GM10248 (cell line): ENCODE measurements around the gene BEST1.

Source experiments
- CTCF ChIA-PET: fragments of 300-600 bp; sonication (Branson Sonifier 250); formaldehyde crosslinking; extraction: SDS; loops from one replicate; lab custom pipeline; 2021; ENCODE audit warnings: antibody characterized with exemption; lab: Yijun Ruan, JAX
- POLR2A ChIA-PET: fragments of 350-650 bp; sonication (Branson Sonifier 250); formaldehyde crosslinking; extraction: SDS; loops from one replicate; lab custom pipeline; 2020; ENCODE audit warnings: antibody characterized with exemption; lab: Yijun Ruan, JAX
- DNase-seq: peaks from one replicate; pipeline ENCODE4 v3.0.0; 2012; ENCODE audit errors: extremely low spot score
- CTCF ChIP-seq: IDR thresholded peaks from 2 replicates; pipeline ENCODE4 v1.5.1; 2012; ENCODE audit warnings: mild to moderate bottlenecking, low read depth; ENCODE audit errors: extremely low read depth, missing control alignments, control extremely low read depth

The BEST1 gene

DNA sequence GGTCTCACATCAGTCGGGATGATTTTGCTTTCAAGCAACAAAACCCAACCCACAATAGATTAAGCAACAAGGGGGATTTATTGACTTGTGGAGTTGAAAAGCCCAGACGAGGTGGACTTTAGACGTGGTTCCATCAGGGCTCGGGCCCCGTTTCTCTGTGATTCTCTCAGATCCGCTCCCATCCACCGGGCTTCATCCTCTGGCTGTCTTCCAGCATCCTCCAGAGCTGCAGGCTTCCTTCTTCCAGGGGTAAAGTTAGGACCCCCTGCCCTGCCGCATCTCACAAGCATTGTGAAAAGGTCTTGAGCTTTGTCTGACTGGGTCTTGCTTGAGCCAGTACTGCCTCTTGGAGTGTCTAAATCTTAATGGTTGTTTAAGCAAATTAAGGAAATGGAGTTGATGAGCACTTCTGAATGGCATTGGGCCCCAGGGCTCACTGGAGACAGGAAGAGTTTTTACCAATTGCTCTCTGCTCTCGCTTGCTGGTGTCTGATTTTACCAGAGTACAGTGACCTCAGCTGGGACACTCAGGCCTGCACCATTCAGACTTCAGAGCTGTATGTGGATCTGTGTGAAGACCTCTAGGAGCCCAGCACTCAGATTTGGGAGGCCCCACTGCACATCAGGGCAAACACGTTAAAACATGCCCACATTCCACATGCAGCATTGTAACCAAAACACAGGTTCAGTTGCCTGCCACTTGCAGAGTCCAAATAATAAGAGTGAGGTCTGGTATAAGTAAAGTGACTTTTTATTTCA lies 30.8 kb downstream of the BEST1 start:
- DNase-seq: no peak
- no peak for TF ChIP-seq CTCF
- ChIA-PET CTCF (interaction anchor here (1.2 to 4.1 kb wide), 4 partner anchors 8 to 82 kb away, joined by 3 to 15 read pairs (median 4); no protein-coding TSS in a partner anchor), POLR2A (interaction anchor here (0.7 kb wide), 1 partner anchor 17 kb away, joined by 3 read pairs; no protein-coding TSS in a partner anchor)

DNA sequence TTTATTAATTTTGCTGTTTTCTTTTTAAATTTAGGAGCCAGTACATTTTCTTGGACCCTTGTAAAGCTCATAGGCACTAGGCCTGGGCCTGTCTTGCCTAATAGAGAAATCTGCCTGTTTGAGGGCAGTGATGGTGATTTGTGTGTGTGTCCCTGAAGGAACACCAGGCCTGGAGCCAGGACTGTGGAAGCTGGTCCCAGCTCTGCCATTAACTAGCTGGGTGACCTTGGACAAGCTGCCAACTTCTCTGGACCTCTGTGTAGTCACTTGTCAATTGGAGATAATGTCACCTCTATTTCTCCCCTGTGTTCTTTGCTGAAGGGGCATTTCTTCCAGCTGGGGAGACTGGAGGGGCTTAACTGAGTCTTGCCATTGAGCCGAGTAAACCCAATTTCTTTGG lies 33.3 kb downstream of the BEST1 start:
- TF ChIP-seq CTCF: no peak
- CTCF ChIA-PET: interaction anchor here (0.9 to 2.5 kb wide), 5 partner anchors 11 to 537 kb away, joined by 4 to 8 read pairs (median 4); no protein-coding TSS in a partner anchor

GRCh38 chr11:61985869-61986268 lies 35.7 kb downstream of the BEST1 start:
- no peak for DNase-seq

More for the DNA sequence above, 33.3 kb downstream of the BEST1 start:
- POLR2A ChIA-PET: interaction anchor here (1.2 kb wide), 1 partner anchor 16 kb away, joined by 4 read pairs; the partner anchor contains the start of gene FTH1
- no peak for DNase-seq

GRCh38 chr11:61994981-61995380 lies 44.8 kb downstream of the BEST1 start:
- ChIA-PET POLR2A (no interaction called here), CTCF (interaction anchor here (1.2 to 3.0 kb wide), 8 partner anchors 9 to 114 kb away, joined by 4 to 7 read pairs (median 4); no protein-coding TSS in a partner anchor)
- DNase-seq: no peak
- TF ChIP-seq CTCF: no peak

More at GRCh38 chr11:61985869-61986268, 35.7 kb downstream of the BEST1 start:
- no peak for TF ChIP-seq CTCF
- CTCF ChIA-PET: interaction anchor here (1.4 to 4.0 kb wide), 4 partner anchors 10 to 96 kb away, joined by 3 to 16 read pairs (median 9); no protein-coding TSS in a partner anchor
- POLR2A ChIA-PET: no interaction called here

DNA sequence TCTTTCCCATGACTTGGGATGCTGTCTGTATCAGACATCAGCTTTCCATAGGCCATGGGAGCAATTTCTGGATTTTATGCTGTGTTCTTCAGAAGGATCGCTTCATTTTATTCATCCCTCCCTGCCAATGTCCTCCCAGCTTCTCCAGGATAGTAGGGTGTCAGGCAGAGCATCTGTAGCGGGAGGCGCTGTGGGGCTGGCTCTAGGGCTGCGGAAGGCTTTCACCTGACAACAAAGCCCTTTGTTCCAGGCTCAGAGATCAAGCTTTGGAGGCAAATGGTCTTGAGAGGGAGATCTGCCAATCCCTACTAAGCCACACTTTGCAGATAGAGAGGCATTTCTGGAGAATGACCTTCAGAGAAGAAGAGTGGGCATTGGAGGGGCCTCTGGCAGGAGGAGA lies 46.8 kb downstream of the BEST1 start:
- TF ChIP-seq CTCF: no peak
- DNase-seq: no peak
- CTCF ChIA-PET: interaction anchor here (0.8 kb wide), 1 partner anchor 10 kb away, joined by 3 read pairs; no protein-coding TSS in a partner anchor
- POLR2A ChIA-PET: no interaction called here

DNA sequence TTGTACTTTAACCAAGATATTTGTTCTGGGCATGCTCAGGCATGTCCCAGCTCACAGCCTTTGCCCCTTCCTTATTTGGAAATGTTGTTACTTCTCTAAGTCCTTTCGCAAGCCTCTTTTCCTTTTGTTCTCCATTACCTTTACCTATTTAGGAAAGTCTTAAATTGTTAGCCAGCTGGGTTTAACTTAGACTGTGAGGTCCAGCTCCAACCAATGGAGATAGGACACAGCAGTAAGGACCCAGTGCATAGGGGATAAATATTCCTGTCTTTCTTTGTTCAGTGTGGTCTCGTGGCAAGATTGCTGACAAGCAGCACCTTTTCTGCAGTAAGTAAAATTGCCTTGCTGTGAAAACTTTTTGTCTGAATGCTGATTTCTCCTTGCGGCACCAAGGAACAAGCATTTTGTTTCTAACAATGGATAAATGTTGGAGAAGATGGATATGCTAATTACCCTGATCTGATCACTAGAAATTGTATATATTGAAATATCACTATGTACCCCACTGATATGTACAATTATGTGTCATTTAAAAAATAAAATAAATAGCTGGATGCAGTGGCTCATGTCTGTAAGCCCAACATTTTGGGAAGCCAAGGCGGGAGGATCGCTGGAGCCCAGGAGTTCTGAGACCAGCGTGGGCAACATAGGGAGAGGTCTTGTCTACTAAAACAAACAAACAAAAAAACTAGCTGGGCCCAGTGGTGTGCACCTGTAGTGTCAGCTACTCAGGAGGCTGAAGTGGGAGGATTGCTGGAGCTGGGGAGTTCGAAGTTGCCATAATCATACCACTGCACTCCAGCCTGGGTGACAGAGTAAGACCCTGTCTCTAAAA lies 49.2 kb downstream of the BEST1 start:
- CTCF ChIA-PET: interaction anchor here (0.7 to 1.5 kb wide), 3 partner anchors 12 to 101 kb away, joined by 3 read pairs; no protein-coding TSS in a partner anchor
- POLR2A ChIA-PET: no interaction called here
- no peak for DNase-seq
- TF ChIP-seq CTCF: no peak
